Measurements from ENCODE around the gene IRGQ. TPM values are rescaled to one million over a fixed set of nuclear protein-coding genes. Genes with fewer than 3 reads are reported as not detected.

Gene IRGQ
- total and polyA plus RNA-seq, 8 donors = 4.3 to 14.7 (median 9.3) TPM

DNA sequence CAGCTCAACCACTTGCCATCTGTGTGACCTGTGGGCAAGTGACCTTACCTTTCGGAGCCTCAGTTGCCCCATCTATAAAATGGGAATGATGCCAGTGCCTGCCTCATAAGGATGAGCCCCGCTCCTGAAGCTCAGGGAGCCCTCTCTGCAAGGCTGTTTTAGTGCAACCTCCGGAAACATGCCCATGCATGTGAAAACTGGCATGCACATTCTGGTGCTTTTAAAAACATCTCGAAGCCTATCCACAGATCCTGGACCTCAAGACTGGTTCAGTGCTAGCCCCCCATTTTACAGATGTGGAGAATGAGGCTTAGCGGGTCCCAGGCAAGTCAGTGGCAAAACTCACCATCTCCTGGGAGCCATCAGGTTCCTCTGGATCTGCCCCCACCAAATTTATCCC lies 38.1 kb upstream of the IRGQ start:
- TF ChIP-seq, protein P1, sequence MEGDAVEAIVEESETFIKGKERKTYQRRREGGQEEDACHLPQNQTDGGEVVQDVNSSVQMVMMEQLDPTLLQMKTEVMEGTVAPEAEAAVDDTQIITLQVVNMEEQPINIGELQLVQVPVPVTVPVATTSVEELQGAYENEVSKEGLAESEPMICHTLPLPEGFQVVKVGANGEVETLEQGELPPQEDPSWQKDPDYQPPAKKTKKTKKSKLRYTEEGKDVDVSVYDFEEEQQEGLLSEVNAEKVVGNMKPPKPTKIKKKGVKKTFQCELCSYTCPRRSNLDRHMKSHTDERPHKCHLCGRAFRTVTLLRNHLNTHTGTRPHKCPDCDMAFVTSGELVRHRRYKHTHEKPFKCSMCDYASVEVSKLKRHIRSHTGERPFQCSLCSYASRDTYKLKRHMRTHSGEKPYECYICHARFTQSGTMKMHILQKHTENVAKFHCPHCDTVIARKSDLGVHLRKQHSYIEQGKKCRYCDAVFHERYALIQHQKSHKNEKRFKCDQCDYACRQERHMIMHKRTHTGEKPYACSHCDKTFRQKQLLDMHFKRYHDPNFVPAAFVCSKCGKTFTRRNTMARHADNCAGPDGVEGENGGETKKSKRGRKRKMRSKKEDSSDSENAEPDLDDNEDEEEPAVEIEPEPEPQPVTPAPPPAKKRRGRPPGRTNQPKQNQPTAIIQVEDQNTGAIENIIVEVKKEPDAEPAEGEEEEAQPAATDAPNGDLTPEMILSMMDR (IDR thresholded peaks at IDR 0.05) = no peak
- no peak overlapping the region for H3K4me3 ChIP-seq
- intact Hi-C loops (cut with DNase I) = no loop called here
- WGBS, 2 donors = 89 to 90% methylated on average over 5 of the region's 5 CpGs
- DNase-seq (no peak), ATAC-seq (no peak), FAIRE-seq (no peak)
- H3K4me1 ChIP-seq = no peaks in the 10 kb centered on the region
- no peak overlapping the region for H3K27ac ChIP-seq
- H3K27me3 ChIP-seq = no peaks in the 10 kb centered on the region
- no peaks in the 10 kb centered on the region for H3K36me3 ChIP-seq
- no peaks in the 10 kb centered on the region for H3K9me3 ChIP-seq

DNA sequence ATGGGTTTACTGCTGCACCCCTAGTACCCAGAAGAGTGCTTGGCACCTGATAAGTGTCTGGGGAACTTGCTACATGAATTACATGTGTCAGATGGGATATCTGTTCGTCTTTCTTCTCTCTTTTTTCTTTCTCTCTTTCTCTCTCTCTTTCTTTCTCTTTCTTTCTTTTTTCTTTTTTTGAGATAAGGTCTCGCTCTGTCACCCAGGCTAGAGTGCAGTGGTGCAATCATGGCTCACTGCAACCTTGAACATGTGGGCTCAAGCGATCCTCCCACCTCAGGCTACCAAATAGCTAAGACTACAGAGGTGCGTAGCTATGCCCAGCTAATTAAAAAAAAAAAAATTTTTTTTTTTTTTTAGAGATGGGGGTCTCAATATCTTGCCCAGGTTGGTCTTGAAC lies 37.6 kb upstream of the IRGQ start:
- DNase-seq = no peak
- H3K27ac ChIP-seq = no peak overlapping the region
- no peaks in the 10 kb centered on the region for H3K9me3 ChIP-seq
- H3K4me3 ChIP-seq = no peak overlapping the region
- TF ChIP-seq, protein P1 (IDR thresholded peaks at IDR 0.05) = no peak
- H3K36me3 ChIP-seq = no peaks in the 10 kb centered on the region
- no peak for ATAC-seq
- intact Hi-C loops (cut with DNase I) = no loop called here
- no peaks in the 10 kb centered on the region for H3K27me3 ChIP-seq
- FAIRE-seq = no peak
- 90 to 93% methylated on average over 4 of the region's 4 CpGs for WGBS, 2 donors
- no peaks in the 10 kb centered on the region for H3K4me1 ChIP-seq

DNA sequence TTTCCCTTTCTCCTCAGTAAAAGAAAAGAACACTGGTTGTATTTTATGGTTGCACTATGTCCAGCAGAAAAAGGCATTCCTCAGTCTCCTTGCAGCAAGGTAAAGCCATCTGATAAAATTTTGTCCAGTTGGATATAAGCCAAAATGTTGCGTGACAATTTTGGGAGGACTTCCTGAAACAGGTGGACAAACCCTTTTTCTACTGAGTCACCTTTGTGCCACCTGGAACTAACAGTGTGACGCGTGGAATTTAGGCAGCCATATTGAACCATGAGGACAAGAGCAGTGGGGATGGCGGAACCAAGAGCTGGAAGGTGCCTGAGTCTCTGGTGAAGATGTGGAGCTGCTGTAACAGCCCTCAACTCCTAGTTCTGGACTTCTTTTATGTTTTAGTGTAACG lies 35.6 kb upstream of the IRGQ start:
- no peak for DNase-seq
- intact Hi-C loops (cut with DNase I) = no loop called here
- FAIRE-seq = no peak
- no peaks in the 10 kb centered on the region for H3K4me1 ChIP-seq
- 84 to 86% methylated on average over 5 of the region's 5 CpGs for WGBS, 2 donors
- no peak overlapping the region for H3K27ac ChIP-seq
- TF ChIP-seq, protein P1 (IDR thresholded peaks at IDR 0.05) = no peak
- no peaks in the 10 kb centered on the region for H3K9me3 ChIP-seq
- H3K36me3 ChIP-seq = no peaks in the 10 kb centered on the region
- no peak overlapping the region for H3K4me3 ChIP-seq
- no peak for ATAC-seq
- no peaks in the 10 kb centered on the region for H3K27me3 ChIP-seq

DNA sequence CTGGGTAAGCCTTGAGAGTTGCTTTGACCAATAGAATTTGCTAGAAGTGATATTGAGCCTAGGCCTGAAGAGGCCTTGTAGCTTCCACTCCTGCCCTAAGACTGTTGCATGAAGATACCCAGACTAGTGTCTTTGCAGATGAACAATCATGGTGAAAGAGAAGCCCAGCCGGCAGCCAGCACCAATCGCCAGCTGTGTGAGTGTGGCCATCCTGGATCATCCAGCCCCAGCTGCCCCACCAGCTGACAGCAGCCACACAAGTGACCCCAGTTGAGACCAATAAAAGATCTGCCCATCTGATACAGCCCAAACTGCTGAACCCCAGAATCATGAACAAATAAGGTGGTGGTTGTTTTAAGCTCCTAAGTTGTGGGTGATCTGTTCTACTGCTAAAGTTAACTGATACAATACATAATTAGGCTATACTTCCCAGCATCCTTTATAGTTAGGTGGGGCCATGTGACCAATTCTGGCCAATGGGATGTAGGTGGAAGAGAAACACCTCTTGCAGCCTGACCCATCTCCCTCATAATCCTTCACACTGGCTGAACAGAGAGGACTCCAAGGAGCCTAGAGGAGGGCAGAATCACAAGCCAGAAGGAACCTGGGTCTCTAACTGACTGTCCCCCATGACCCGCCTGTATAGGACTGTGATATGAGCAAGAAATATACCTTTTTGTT lies 32.9 kb upstream of the IRGQ start:
- H3K27me3 ChIP-seq = no peaks in the 10 kb centered on the region
- ATAC-seq (no peak), DNase-seq (no peak), FAIRE-seq (no peak)
- H3K27ac ChIP-seq = no peak overlapping the region
- H3K4me3 ChIP-seq = no peak overlapping the region
- 85 to 89% methylated on average over 3 of the region's 3 CpGs for WGBS, 2 donors
- H3K4me1 ChIP-seq = no peaks in the 10 kb centered on the region
- TF ChIP-seq, protein P1 (IDR thresholded peaks at IDR 0.05) = no peak
- intact Hi-C loops (cut with DNase I) = no loop called here
- no peaks in the 10 kb centered on the region for H3K36me3 ChIP-seq
- H3K9me3 ChIP-seq = no peaks in the 10 kb centered on the region

DNA sequence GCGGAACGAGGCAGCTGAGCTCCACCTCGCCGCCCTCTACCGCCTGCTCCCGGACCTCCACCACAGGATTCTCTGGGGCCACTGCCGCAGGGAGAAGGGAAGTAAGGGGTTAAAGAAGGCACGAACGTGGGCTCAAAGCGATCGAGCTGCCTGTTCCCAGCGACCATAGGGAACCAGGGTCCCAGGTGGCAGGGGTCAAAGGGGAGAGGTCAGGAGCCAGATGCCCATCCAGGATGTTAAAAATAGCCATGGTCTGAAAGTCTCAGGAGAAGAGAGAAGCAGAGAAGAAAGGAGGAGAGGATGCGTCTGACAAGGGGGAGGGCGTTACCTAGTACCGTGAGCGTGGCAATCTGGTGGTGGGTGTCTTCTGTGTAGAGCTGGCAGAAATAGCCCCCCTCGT lies 30.9 kb upstream of the IRGQ start:
- 70 to 73% methylated on average over 17 of the region's 17 CpGs for WGBS, 2 donors
- Histone ChIP-seq H3K27ac (no peak overlapping the region), H3K4me1 (no peaks in the 10 kb centered on the region), H3K36me3 (no peaks in the 10 kb centered on the region), H3K4me3 (no peak overlapping the region), H3K27me3 (no peaks in the 10 kb centered on the region), H3K9me3 (no peaks in the 10 kb centered on the region)
- FAIRE-seq (no peak), DNase-seq (no peak), ATAC-seq (no peak)
- intact Hi-C loops (cut with DNase I) = no loop called here
- TF ChIP-seq, protein P1 (IDR thresholded peaks at IDR 0.05) = no peak

Data from pancreas (tissue), 10 donors.